IMR-90 (cell line): ENCODE results near the gene ABCC4. TPM values are rescaled to one million over a fixed set of nuclear protein-coding genes. Genes with fewer than 3 reads are reported as not detected.

Experiments
- ATAC-seq: fragments of 200-7000 bp; cut with Tn5 transposase; 2 replicates; pipeline ENCODE4 v1.9.1; 2020; ENCODE audit warnings: low read depth, mild to moderate bottlenecking, moderate library complexity
- BruUV-seq: library from RNA; stranded (reverse); fragments of 400-500 nt; replicated peaks from 2 replicates; lab custom pipeline; 2021; lab: Mats Ljungman, UMichigan
- CTCF ChIA-PET: fragments of 300-600 bp; formaldehyde crosslinking; extraction: SDS; loops from one replicate; lab custom pipeline; 2021; ENCODE audit warnings: antibody characterized with exemption; lab: Yijun Ruan, JAX
- POLR2A ChIA-PET: fragments of 300-600 bp; sonication (Branson Sonifier 250); formaldehyde crosslinking; loops from one replicate; lab custom pipeline; 2022; ENCODE audit warnings: antibody characterized with exemption; ENCODE audit not compliant: unreplicated experiment; lab: Charles Lee
- DNase-seq: peaks from one replicate; pipeline ENCODE4 v3.0.0; 2013
- H2AFZ ChIP-seq: replicated peaks from 2 replicates; pipeline ENCODE3; 2013; ENCODE audit warnings: low read length, mild to moderate bottlenecking; ENCODE audit not compliant: poor library complexity
- H2AK5ac ChIP-seq: 2 replicates; pipeline ENCODE4 v1.6.1; 2013; ENCODE audit warnings: low read depth, low read length, inconsistent platforms
- H2AK9ac ChIP-seq: replicated peaks from 2 replicates; pipeline ENCODE3; 2013; ENCODE audit warnings: mild to moderate bottlenecking, low read depth, low read length, moderate library complexity; ENCODE audit not compliant: poor library complexity
- H2BK120ac ChIP-seq: 2 replicates; pipeline ENCODE4 v1.6.1; 2013; ENCODE audit warnings: low read depth, low read length, inconsistent platforms
- H2BK15ac ChIP-seq: 3 replicates; pipeline ENCODE4 v1.6.1; 2013; ENCODE audit warnings: low read depth, low read length, inconsistent platforms
- H2BK20ac ChIP-seq: 2 replicates; pipeline ENCODE4 v1.6.1; 2013; ENCODE audit warnings: low read depth, mild to moderate bottlenecking, inconsistent platforms, low read length, moderate library complexity
- H2BK5ac ChIP-seq: 2 replicates; pipeline ENCODE4 v1.6.1; 2013; ENCODE audit warnings: mild to moderate bottlenecking, low read depth, low read length, inconsistent platforms; ENCODE audit not compliant: poor library complexity, severe bottlenecking
- H3K14ac ChIP-seq: replicated peaks from 2 replicates; pipeline ENCODE4 v1.6.1; 2013; ENCODE audit warnings: low read depth, low read length, inconsistent platforms
- H3K18ac ChIP-seq: 2 replicates; pipeline ENCODE4 v1.6.1; 2013; ENCODE audit warnings: low read depth, low read length, control low read depth
- H3K23ac ChIP-seq: 2 replicates; pipeline ENCODE4 v1.6.1; 2013; ENCODE audit warnings: low read depth, low read length, inconsistent platforms
- H3K27ac ChIP-seq: 2 replicates; pipeline ENCODE4 v1.5.1; 2013; ENCODE audit warnings: mild to moderate bottlenecking, control low read depth, low read length; ENCODE audit not compliant: insufficient read depth
- H3K27me3 ChIP-seq: 2 replicates; pipeline ENCODE4 v1.6.1; 2013; ENCODE audit warnings: low read length; ENCODE audit not compliant: control insufficient read depth, insufficient read depth
- H3K36me3 ChIP-seq: 2 replicates; pipeline ENCODE4 v1.6.1; 2013; ENCODE audit warnings: low read length, mixed read lengths; ENCODE audit not compliant: control insufficient read depth, insufficient read depth
- H3K4ac ChIP-seq: 2 replicates; pipeline ENCODE4 v1.6.1; 2013; ENCODE audit warnings: low read depth, low read length, inconsistent platforms
- H3K4me1 ChIP-seq: 2 replicates; pipeline ENCODE4 v1.6.1; 2013; ENCODE audit warnings: low read length, mixed read lengths; ENCODE audit not compliant: control insufficient read depth, insufficient read depth
- H3K4me2 ChIP-seq: 2 replicates; pipeline ENCODE4 v1.6.1; 2013; ENCODE audit warnings: low read depth, mild to moderate bottlenecking, control low read depth, low read length, moderate library complexity
- H3K4me3 ChIP-seq: 2 replicates; pipeline ENCODE4 v1.5.1; 2013; ENCODE audit warnings: low read depth, mild to moderate bottlenecking, control low read depth, low read length, moderate library complexity; ENCODE audit not compliant: insufficient read depth
- H3K56ac ChIP-seq: 2 replicates; pipeline ENCODE4 v1.6.1; 2013; ENCODE audit warnings: low read length, inconsistent platforms; ENCODE audit not compliant: insufficient read depth; ENCODE audit errors: extremely low read depth
- H3K79me1 ChIP-seq, 2 experiments: 2 replicates each; pipeline ENCODE4 v1.6.1; 2013; ENCODE audit warnings: low read length in 2 of 2, inconsistent platforms in 1 of 2, low read depth in 1 of 2
- H3K9ac ChIP-seq: 2 replicates; pipeline ENCODE4 v1.6.1; 2013; ENCODE audit warnings: low read depth, low read length, control low read depth
- H3K9me1 ChIP-seq: 2 replicates; pipeline ENCODE4 v1.6.1; 2013; ENCODE audit warnings: low read length, inconsistent platforms; ENCODE audit not compliant: insufficient read depth
- H3K9me3 ChIP-seq: 2 replicates; pipeline ENCODE4 v1.6.1; 2013; ENCODE audit warnings: low read length; ENCODE audit not compliant: control insufficient read depth, insufficient read depth
- H4K20me1 ChIP-seq: 2 replicates; pipeline ENCODE4 v1.6.1; 2013; ENCODE audit warnings: low read length, inconsistent platforms; ENCODE audit not compliant: insufficient read depth
- H4K5ac ChIP-seq: 2 replicates; pipeline ENCODE4 v1.6.1; 2013; ENCODE audit warnings: mild to moderate bottlenecking, low read depth, low read length, control low read depth
- H4K8ac ChIP-seq, 2 experiments: 2 replicates each; pipeline ENCODE4 v1.6.1; 2013; ENCODE audit warnings: low read depth in 2 of 2, low read length in 2 of 2, control low read depth in 1 of 2, inconsistent platforms in 1 of 2
- H4K91ac ChIP-seq: 2 replicates; pipeline ENCODE4 v1.6.1; 2013; ENCODE audit warnings: low read depth, low read length, inconsistent platforms; ENCODE audit not compliant: insufficient read depth
- CEBPB ChIP-seq: IDR thresholded peaks from 2 replicates; pipeline ENCODE4 v1.6.1; 2012; ENCODE audit warnings: low read depth, low read length, improper control_type of control experiment
- CHD1 ChIP-seq: IDR thresholded peaks from 2 replicates; pipeline ENCODE4 v1.6.1; 2012; ENCODE audit warnings: low read depth, low read length, improper control_type of control experiment
- CTCF ChIP-seq: conservative IDR thresholded peaks from 2 replicates; pipeline ENCODE4 v1.5.1; 2012; ENCODE audit warnings: mild to moderate bottlenecking, low read depth, low read length, improper control_type of control experiment
- FOS ChIP-seq: fragments of 150-350 bp; IDR thresholded peaks from 2 replicates; pipeline ENCODE4 v1.6.1; 2016; ENCODE audit warnings: low read depth, low read length
- MXI1 ChIP-seq: IDR thresholded peaks from 2 replicates; pipeline ENCODE4 v1.6.1; 2012; ENCODE audit warnings: low read depth, mild to moderate bottlenecking, low read length, moderate library complexity, borderline replicate concordance
- NFE2L2 ChIP-seq: fragments of 150-350 bp; IDR thresholded peaks from 2 replicates; pipeline ENCODE4 v1.6.1; 2016; ENCODE audit warnings: low read depth, mild to moderate bottlenecking, low read length
- POLR2A ChIP-seq: IDR thresholded peaks from 2 replicates; pipeline ENCODE4 v1.6.1; 2012; ENCODE audit warnings: mild to moderate bottlenecking, low read depth, low read length
- RFX5 ChIP-seq: IDR thresholded peaks from 2 replicates; pipeline ENCODE4 v1.8.0; 2012; ENCODE audit warnings: low read depth, mild to moderate bottlenecking, low read length, moderate library complexity
- WGBS, 2 experiments: methylation state at CpG; one replicate each; pipeline versions ENCODE4 v1.1.5 to v1.1.7; 2013; ENCODE audit warnings: missing lambda C conversion rate in 2 of 2; ENCODE audit not compliant: insufficient read length in 1 of 2; ENCODE audit errors: extremely low coverage in 2 of 2; 5-methylcytosine and 5-hydroxymethylcytosine counted together
- dilution Hi-C: fragments of 300-500 bp; cut with HindIII; formaldehyde crosslinking; loops from one replicate; pipeline ENCODE4 v1.14.3; 2018; ENCODE audit warnings: low sequenced_read_pairs; ENCODE audit not compliant: unreplicated experiment
- in situ Hi-C: fragments of 300-500 bp; cut with MboI; formaldehyde crosslinking; loops from 3 replicates; pipeline ENCODE4 v1.14.3; 2019; ENCODE audit warnings: low sequenced_read_pairs, inconsistent platforms, mixed read lengths
- intact Hi-C: fragments of 100-400 bp; cut with micrococcal nuclease; formaldehyde crosslinking; loops from 2 replicates; pipeline ENCODE4 v1.10.0; 2022
- polyA plus RNA-seq, 3 experiments: library from polyadenylated mRNA; depleted of rRNA; stranded (reverse); fragments of >200 nt; gene quantifications; 2 replicates each; pipeline ENCODE4 v1.2.3, GENCODE V29; 2012; ENCODE audit warnings: low replicate concordance in 1 of 3
- total RNA-seq: library from RNA; depleted of rRNA; stranded (reverse); fragments of >200 nt; gene quantifications from 2 replicates; pipeline ENCODE4 v1.2.3, GENCODE V29; 2012
- TF ChIP-seq, protein P1 (sequence below): fragments of 150-350 bp; IDR thresholded peaks from 2 replicates; pipeline ENCODE4 v1.6.1; 2016; ENCODE audit warnings: low read depth, mild to moderate bottlenecking, low read length, moderate library complexity, borderline replicate concordance

The ABCC4 gene
- total and polyA plus RNA-seq, 2 of the 4 experiments (the other 2 are of a cell fraction): 16.6 to 41.4 TPM

DNA sequence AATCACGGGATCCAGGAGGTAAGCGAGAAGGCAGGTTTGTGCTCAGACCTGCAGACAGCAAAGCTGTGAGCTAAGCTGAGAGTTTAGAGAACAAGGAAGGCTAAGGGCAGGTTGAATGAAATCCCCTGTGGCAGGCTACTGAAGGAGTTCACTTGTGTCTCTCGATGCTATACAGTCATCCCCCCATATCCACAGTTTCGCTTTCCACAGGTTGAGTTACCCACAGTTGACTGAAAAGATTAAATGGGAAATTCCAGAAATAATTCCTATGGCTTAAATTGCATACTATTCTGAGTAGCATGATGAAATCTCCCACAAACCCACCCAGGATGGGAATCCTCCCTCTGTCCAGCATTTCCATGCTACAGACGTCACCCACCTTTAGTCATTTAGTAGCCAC is 49.6 kb downstream of the ABCC4 start:
- CTCF ChIA-PET: no interaction called here
- no peak overlapping the region for H3K4me3 ChIP-seq
- in situ Hi-C loops: no loop called here
- H2AK9ac ChIP-seq: no peak overlapping the region
- WGBS, 2 experiments: no CpG with 5 or more reads among the region's 5 CpGs
- TF ChIP-seq CEBPB (no peak), NFE2L2 (no peak), FOS (no peak), POLR2A (no peak), CHD1 (no peak), RFX5 (no peak), CTCF (no peak), MXI1 (no peak)
- TF ChIP-seq, protein P1, sequence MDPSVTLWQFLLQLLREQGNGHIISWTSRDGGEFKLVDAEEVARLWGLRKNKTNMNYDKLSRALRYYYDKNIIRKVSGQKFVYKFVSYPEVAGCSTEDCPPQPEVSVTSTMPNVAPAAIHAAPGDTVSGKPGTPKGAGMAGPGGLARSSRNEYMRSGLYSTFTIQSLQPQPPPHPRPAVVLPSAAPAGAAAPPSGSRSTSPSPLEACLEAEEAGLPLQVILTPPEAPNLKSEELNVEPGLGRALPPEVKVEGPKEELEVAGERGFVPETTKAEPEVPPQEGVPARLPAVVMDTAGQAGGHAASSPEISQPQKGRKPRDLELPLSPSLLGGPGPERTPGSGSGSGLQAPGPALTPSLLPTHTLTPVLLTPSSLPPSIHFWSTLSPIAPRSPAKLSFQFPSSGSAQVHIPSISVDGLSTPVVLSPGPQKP: no peak
- no peak overlapping the region for H3K9ac ChIP-seq
- no peaks in the 10 kb centered on the region for H3K27me3 ChIP-seq
- H3K4me1 ChIP-seq: peaks cover 18% of the 10 kb centered on the region
- H2AK5ac ChIP-seq: peak overlapping the region; percentile 27; the same call in 1 of the 2 replicates
- H3K9me3 ChIP-seq: no peaks in the 10 kb centered on the region
- H2BK15ac ChIP-seq: no peak overlapping the region
- no peak for ATAC-seq
- H3K79me1 ChIP-seq: peaks cover 39 to 95% of the 10 kb centered on the region in 2 experiments
- intact Hi-C loops: no loop called here
- H3K27ac ChIP-seq: no peak overlapping the region
- BruUV-seq: no TSS peak
- H3K9me1 ChIP-seq: peaks cover 44% of the 10 kb centered on the region
- H4K91ac ChIP-seq: peak overlapping the region; percentile 2; the same call in 1 of the 2 replicates
- H3K36me3 ChIP-seq: peaks cover 12% of the 10 kb centered on the region
- H2BK20ac ChIP-seq: no peak overlapping the region
- H2BK5ac ChIP-seq: no peak overlapping the region
- H3K18ac ChIP-seq: no peak overlapping the region; the same call in 1 of the 2 replicates
- no peak overlapping the region for H4K5ac ChIP-seq
- H4K8ac ChIP-seq: peak overlapping the region in 1 of 2 experiments; percentile 63; a peak in 1 of 4 replicates
- 0 out of 2 replicates have a peak overlapping the region, but pooled peaks have one; percentile 19 for H3K14ac ChIP-seq
- no peak overlapping the region for H3K56ac ChIP-seq
- H2AFZ ChIP-seq: no peak overlapping the region
- dilution Hi-C loops: no loop called here
- H2BK120ac ChIP-seq: peak overlapping the region; percentile 56
- peaks cover 6% of the 10 kb centered on the region; the same call in 1 of the 2 replicates for H4K20me1 ChIP-seq
- POLR2A ChIA-PET: no interaction called here
- H3K23ac ChIP-seq: peak overlapping the region; percentile 64
- no peak overlapping the region for H3K4me2 ChIP-seq
- DNase-seq: no peak
- H3K4ac ChIP-seq: peak overlapping the region; percentile 44; the same call in 1 of the 2 replicates
